GM12875 (cell line): ENCODE results near the gene SLCO1C1.
"Not testable (repeated sequence)": the region's sequence is repeated elsewhere in the genome, so short reads cannot be mapped to it uniquely, and the experiment has no call there.

Experiments used
- H3K4me3 ChIP-seq: one replicate; pipeline ENCODE4 v1.5.1; 2011; ENCODE audit warnings: low read depth, low read length, control low read depth
- CTCF ChIP-seq: IDR thresholded peaks from 2 replicates; pipeline ENCODE4 v1.5.1; 2011; ENCODE audit warnings: low read depth, mild to moderate bottlenecking, control low read depth, inconsistent platforms, low read length, moderate library complexity, borderline replicate concordance; ENCODE audit not compliant: insufficient read depth

The SLCO1C1 gene

GRCh38 chr12:20731274-20731673 is 36.1 kb downstream of the SLCO1C1 start:
- no peak for TF ChIP-seq CTCF
- H3K4me3 ChIP-seq: no peak overlapping the region

GRCh38 chr12:20740972-20741371 is 45.8 kb downstream of the SLCO1C1 start:
- H3K4me3 ChIP-seq: no peak overlapping the region
- TF ChIP-seq CTCF: no peak

- H3K4me3 ChIP-seq: no peak overlapping the region
- TF ChIP-seq CTCF: no peak
Observed at GRCh38 chr12:20748198-20748597, 53.1 kb downstream of the SLCO1C1 start.

- TF ChIP-seq CTCF: no peak
- H3K4me3 ChIP-seq: no peak overlapping the region
Observed at GRCh38 chr12:20751046-20751445, 55.9 kb downstream of the SLCO1C1 start.

GRCh38 chr12:20777420-20777819 is 82.3 kb downstream of the SLCO1C1 start:
- no peak for TF ChIP-seq CTCF

GRCh38 chr12:20778969-20779368 is 83.8 kb downstream of the SLCO1C1 start:
- H3K4me3 ChIP-seq: no peak overlapping the region
- no peak for TF ChIP-seq CTCF

More at GRCh38 chr12:20777420-20777819, 82.3 kb downstream of the SLCO1C1 start:
- H3K4me3 ChIP-seq: no peak overlapping the region

GRCh38 chr12:20779971-20780370 is 84.8 kb downstream of the SLCO1C1 start:
- not testable (repeated sequence) for H3K4me3 ChIP-seq

GRCh38 chr12:20783796-20784357 is 88.7 kb downstream of the SLCO1C1 start:
- not testable (repeated sequence) for H3K4me3 ChIP-seq
